ENCODE measurements around the gene NCBP3.

GRCh38 chr17:3879591-3880417 lies 33.8 kb upstream of the NCBP3 start:
- TF ChIP-seq, protein P1, sequence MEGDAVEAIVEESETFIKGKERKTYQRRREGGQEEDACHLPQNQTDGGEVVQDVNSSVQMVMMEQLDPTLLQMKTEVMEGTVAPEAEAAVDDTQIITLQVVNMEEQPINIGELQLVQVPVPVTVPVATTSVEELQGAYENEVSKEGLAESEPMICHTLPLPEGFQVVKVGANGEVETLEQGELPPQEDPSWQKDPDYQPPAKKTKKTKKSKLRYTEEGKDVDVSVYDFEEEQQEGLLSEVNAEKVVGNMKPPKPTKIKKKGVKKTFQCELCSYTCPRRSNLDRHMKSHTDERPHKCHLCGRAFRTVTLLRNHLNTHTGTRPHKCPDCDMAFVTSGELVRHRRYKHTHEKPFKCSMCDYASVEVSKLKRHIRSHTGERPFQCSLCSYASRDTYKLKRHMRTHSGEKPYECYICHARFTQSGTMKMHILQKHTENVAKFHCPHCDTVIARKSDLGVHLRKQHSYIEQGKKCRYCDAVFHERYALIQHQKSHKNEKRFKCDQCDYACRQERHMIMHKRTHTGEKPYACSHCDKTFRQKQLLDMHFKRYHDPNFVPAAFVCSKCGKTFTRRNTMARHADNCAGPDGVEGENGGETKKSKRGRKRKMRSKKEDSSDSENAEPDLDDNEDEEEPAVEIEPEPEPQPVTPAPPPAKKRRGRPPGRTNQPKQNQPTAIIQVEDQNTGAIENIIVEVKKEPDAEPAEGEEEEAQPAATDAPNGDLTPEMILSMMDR (IDR thresholded peaks at IDR 0.05; ENCODE audit: borderline replicate concordance, extremely low read depth, low read length, poor library complexity, severe bottlenecking): no peak
- TF ChIP-seq EZH2 (IDR thresholded peaks at IDR 0.05; ENCODE audit: borderline replicate concordance, low read depth, low read length, severe bottlenecking): no peak

All from DND-41 (cell line).